ENCODE results near the gene GRAP2.

GRAP2 gene

GRCh38 chr22:39966470-39966869, 65.6 kb downstream of the GRAP2 start:
- TF ChIP-seq NFIC (IDR thresholded peaks at IDR 0.05) = no peak
- no peak for TF ChIP-seq RAD21 (IDR thresholded peaks at IDR 0.05; ENCODE audit: low read depth)
- no peak for TF ChIP-seq EP300 (IDR thresholded peaks at IDR 0.05; ENCODE audit: borderline replicate concordance)
- TF ChIP-seq ZBTB7A (IDR thresholded peaks at IDR 0.05; ENCODE audit: low read depth) = no peak
- TF ChIP-seq CEBPB (IDR thresholded peaks at IDR 0.05) = no peak
- TF ChIP-seq TAF1 (IDR thresholded peaks at IDR 0.05; ENCODE audit: low read depth) = no peak
- TF ChIP-seq EGR1 (IDR thresholded peaks at IDR 0.05) = no peak
- TF ChIP-seq TEAD4 (IDR thresholded peaks at IDR 0.05) = no peak
- TF ChIP-seq TCF12 (IDR thresholded peaks at IDR 0.05; ENCODE audit: low read depth) = no peak
- no peak for TF ChIP-seq CREB1 (IDR thresholded peaks at IDR 0.05; ENCODE audit: low read depth)
- TF ChIP-seq FOXM1 (IDR thresholded peaks at IDR 0.05; ENCODE audit: borderline replicate concordance, low read depth) = no peak
- no peak for TF ChIP-seq MAX (IDR thresholded peaks at IDR 0.05)
- no peak for TF ChIP-seq USF1 (IDR thresholded peaks at IDR 0.05)
- TF ChIP-seq YY1 (IDR thresholded peaks at IDR 0.05; ENCODE audit: low read depth) = no peak

GRCh38 chr22:39967103-39967829, 66.4 kb downstream of the GRAP2 start:
- TF ChIP-seq USF1 (IDR thresholded peaks at IDR 0.05) (no peak), TEAD4 (IDR thresholded peaks at IDR 0.05) (no peak), ZBTB7A (IDR thresholded peaks at IDR 0.05; ENCODE audit: low read depth) (no peak), EP300 (IDR thresholded peaks at IDR 0.05; ENCODE audit: borderline replicate concordance) (no peak), NFIC (IDR thresholded peaks at IDR 0.05) (no peak), FOXM1 (IDR thresholded peaks at IDR 0.05; ENCODE audit: borderline replicate concordance, low read depth) (no peak), TAF1 (IDR thresholded peaks at IDR 0.05; ENCODE audit: low read depth) (no peak), CEBPB (IDR thresholded peaks at IDR 0.05) (no peak), EGR1 (IDR thresholded peaks at IDR 0.05) (no peak), CREB1 (IDR thresholded peaks at IDR 0.05; ENCODE audit: low read depth) (no peak), YY1 (IDR thresholded peaks at IDR 0.05; ENCODE audit: low read depth) (no peak), RAD21 (IDR thresholded peaks at IDR 0.05; ENCODE audit: low read depth) (no peak), REST (IDR thresholded peaks at IDR 0.05; ENCODE audit: low read depth) (no peak), TCF12 (IDR thresholded peaks at IDR 0.05; ENCODE audit: low read depth) (no peak), MAX (IDR thresholded peaks at IDR 0.05) (no peak)

- TF ChIP-seq YY1 (IDR thresholded peaks at IDR 0.05; ENCODE audit: low read depth) (no peak), CREB1 (IDR thresholded peaks at IDR 0.05; ENCODE audit: low read depth) (no peak), TAF1 (IDR thresholded peaks at IDR 0.05; ENCODE audit: low read depth) (no peak), FOXM1 (IDR thresholded peaks at IDR 0.05; ENCODE audit: borderline replicate concordance, low read depth) (no peak), RAD21 (IDR thresholded peaks at IDR 0.05; ENCODE audit: low read depth) (no peak), TCF12 (IDR thresholded peaks at IDR 0.05; ENCODE audit: low read depth) (no peak), REST (IDR thresholded peaks at IDR 0.05; ENCODE audit: low read depth) (no peak), CEBPB (IDR thresholded peaks at IDR 0.05) (no peak), EP300 (IDR thresholded peaks at IDR 0.05; ENCODE audit: borderline replicate concordance) (no peak)
Observed at GRCh38 chr22:39967996-39968972, 67.4 kb downstream of the GRAP2 start.

- no peak for TF ChIP-seq REST (IDR thresholded peaks at IDR 0.05; ENCODE audit: low read depth)
- TF ChIP-seq RAD21 (IDR thresholded peaks at IDR 0.05; ENCODE audit: low read depth) = no peak
- no peak for TF ChIP-seq ZBTB7A (IDR thresholded peaks at IDR 0.05; ENCODE audit: low read depth)
- no peak for TF ChIP-seq TCF12 (IDR thresholded peaks at IDR 0.05; ENCODE audit: low read depth)
- no peak for TF ChIP-seq EP300 (IDR thresholded peaks at IDR 0.05; ENCODE audit: borderline replicate concordance)
- TF ChIP-seq NFIC (IDR thresholded peaks at IDR 0.05) = no peak
- no peak for TF ChIP-seq CREB1 (IDR thresholded peaks at IDR 0.05; ENCODE audit: low read depth)
- no peak for TF ChIP-seq USF1 (IDR thresholded peaks at IDR 0.05)
- TF ChIP-seq EGR1 (IDR thresholded peaks at IDR 0.05) = no peak
- no peak for TF ChIP-seq TAF1 (IDR thresholded peaks at IDR 0.05; ENCODE audit: low read depth)
- TF ChIP-seq YY1 (IDR thresholded peaks at IDR 0.05; ENCODE audit: low read depth) = no peak
- no peak for TF ChIP-seq TEAD4 (IDR thresholded peaks at IDR 0.05)
Observed at GRCh38 chr22:39970742-39971141, 69.9 kb downstream of the GRAP2 start.
